ENCODE measurements around the gene ELSPBP1. TPM values are rescaled to one million over a fixed set of nuclear protein-coding genes. Genes with fewer than 3 reads are reported as not detected.
"Not testable (repeated sequence)": the region's sequence is repeated elsewhere in the genome, so short reads cannot be mapped to it uniquely, and the experiment has no call there.

ELSPBP1 gene
- total RNA-seq, 1 donor from 2014 or later = not detected

DNA sequence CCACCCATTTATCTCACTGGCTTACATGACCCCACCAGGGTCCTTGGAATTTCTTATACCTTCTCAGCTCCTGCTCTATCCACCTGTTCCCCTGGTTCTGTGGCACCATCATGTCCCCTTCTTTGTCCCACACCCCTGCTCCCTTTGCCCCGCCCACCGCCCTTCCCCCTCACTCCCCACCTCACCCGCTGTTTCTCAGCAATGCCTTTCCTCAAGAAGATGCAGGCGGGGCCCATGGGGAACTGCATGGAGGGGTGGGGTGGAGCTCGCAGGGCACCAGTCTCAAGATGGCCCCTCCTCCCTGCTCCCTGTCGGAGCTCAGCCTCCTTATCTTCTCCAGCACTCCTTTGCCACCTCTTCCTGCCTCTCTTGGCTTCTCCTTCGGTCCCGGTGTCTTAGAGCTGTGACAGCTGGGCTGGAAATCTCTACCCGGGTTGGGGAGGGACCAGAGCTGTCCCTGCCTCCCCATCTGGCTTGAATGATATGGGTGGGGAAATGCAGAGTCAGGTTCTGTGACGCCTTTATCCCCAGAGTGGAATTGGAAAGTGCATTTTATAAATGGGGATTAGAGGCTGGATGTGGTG is 49.3 kb downstream of the ELSPBP1 start, which contains the start of gene CABP5:
Gene CABP5, minus strand, starts transcription at position 405 of the 584 bp plus-strand sequence. Its CDS starts 157 bp downstream, at position 248.
- no peak for DNase-seq

DNA sequence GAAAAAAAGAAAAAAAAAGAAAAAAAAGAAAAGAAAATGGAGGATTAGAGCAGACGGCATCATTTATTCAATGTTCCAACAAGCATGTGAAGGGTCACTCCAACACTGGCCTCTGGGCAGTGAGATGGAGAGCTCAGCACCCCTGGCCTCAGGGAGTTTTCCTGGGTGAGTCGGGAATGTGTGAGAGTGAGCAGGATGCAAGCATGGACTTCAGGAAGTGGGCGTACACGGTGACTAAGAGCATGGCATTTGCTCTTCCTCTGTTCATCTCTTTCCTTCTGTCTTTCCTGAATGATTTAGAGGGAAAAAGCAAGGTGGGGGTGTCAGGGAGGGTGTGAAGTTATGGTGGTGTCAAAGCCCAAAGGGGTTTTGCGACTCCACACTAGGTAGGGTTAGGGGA is 50.1 kb downstream of the ELSPBP1 start:
- DNase-seq = no peak

DNA sequence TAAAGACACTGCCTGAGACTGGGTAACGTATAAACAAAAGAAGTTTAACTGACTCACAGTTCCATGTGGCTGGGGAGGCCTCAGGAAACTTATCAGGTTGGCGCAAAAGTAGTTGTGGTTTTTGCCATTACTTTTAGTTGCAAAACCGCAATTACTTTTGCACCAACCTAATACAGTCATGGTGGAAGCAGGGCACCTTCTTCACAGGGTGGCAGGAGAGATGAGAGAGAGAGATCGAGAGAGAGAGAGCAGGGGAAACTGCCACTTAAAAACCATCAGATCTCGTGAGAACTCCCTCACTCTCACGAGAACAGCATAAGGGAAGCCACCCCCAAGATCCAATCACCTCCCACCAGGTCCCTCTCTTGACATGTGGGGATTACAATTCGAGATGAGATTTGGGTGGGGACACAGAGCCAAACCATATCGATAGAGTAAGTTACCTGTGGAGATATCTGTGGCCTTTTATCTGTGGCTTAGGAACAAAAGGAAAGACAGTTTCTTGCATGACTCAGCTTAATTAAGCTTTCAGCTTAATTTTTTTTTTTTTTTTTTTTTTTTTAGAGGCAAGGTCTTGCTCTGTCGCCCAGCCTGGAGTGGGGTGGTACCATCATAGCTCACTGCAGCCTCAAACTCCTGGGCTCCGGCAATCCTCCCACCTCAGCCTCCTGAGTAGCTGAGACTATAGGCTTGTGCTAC is 57.1 kb downstream of the ELSPBP1 start:
- no peak for DNase-seq

DNA sequence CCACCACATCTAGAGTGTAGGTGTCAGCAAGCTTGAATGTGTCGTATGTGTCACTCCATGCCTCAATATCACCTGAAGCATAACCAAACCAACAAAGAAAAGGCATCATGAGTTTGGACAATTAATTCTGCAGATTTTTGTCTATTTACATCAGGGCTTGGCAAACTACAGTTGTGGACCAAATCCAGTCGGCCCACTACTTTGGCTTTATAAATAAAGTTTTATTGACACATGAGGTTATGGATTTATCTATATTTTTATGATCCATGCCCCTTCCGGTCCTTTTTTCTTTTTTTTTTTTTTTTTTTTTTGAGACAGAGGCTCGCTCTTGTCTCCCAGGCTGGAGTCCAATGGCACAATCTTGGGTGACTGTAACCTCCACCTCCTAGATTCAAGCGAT is 58.6 kb downstream of the ELSPBP1 start:
- no peak for DNase-seq

DNA sequence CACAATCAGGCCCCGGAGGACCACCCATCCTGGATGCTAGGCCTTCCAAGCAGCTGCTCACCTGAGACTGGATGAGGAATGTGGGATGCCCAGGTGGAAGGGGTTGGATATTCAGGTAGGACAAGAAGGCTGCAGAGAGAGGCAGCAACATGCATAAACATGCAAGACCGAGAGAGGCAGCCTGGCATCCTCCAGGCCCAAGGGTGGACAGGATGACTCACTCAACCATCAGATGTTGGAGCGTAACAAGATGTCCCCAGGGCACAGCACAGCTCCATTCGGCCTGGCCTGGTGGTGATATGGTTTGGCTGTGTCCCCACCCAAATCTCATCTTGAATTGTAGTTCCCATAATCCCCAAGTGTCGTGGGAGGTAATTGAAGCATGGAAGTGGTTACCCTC is 59.4 kb downstream of the ELSPBP1 start:
- no peak for DNase-seq

DNA sequence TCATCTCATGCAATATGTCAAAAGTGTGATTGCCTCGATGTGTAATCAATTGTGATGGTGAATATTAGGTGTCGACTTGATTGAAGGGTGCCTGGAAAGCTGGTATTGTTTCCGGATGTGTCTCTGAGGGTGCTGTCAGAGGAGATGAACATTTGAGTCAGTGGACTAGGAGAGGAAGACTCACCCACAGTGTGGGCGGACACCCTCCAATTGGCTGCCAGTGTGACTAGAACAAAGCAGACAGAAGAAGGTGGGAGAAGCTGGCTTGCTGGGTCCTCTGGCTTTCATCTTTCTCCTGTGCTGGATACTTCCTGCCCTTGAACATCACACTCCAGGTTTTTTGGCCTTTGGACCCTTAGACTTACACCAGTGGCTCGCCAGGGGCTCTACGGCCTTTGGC is 64.9 kb downstream of the ELSPBP1 start:
- DNase-seq = no peak

DNA sequence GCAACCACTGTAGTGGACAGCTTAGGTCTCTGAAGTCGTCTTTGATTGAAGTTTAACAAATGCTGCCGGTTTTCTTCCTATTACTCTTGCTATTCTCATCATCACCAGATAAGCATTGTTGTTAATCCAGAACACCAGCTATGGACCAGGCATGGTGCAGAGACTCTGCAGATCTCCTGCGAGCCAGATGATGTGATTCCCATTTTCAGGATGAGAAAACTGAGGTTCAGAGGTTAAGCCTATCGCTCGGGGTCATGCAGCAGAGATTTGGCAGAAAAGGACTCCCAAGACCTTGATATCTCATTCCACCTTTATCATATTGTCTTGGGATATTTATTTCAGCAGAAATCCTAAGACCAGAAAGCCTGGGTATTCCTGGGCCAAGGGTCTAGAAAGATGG is 65.9 kb downstream of the ELSPBP1 start:
- DNase-seq = no peak

DNA sequence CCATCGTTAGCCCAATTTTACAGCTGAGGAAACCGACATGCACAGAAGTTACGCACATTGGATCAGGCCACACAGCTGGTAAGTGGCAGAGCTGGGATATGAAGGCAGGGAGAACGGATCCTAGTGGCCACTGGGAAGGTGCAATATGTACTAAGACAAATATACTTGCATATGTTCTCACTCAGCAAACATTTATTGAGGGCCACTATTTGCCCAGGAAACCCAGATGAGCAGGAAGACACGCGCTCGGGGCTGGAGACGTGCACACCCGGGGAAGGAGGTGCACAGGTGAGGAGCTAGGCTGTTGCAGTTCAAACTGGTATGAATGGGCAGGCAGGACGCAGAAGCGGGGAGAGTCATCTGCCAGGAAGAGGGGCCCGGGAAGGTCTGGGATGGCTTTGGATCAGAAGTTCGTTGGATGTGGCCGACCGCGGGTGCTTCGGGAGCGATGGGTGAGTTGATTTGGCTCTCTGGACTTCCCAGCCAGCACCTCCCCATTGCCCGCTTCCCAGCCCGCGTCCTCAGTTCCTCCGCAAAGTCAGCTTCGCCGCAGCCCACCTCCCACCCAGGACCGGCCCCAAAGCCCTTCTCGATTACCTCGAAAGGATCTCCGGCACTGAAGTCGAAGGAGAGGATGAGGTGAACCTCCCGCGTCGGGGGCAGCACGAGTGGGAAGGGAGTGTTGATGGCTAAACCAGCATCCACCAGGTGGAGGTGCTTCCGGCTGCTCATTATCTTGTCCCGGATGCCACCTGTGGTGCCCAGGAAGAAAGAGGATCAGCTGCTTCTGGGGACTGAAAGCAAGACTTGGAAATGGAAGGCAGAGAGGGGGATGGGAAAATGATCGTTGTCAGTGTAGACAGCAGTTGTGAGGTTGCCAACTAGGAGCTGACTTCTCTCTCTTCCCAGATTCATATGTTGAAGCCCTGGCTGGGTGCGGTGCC is 67.2 kb downstream of the ELSPBP1 start:
- no peak for DNase-seq

DNA sequence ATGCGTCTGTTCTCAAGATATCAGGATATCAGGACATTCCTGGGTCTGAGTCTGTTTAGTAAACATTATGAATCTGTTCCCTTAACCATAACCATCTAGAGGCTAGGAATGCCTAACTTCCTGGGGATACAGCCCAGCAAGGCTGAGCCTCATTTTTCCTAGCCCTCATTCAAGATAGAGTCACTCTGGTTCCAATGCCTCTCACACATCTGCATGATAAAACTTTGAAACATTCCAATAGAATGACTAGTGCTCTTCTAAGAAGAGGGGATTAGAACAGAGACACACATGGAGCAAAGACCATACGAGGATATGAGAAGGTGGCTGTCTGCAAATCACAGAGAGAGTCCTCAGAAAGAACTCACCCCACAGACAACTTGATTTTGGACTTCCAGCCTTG is 70.1 kb downstream of the ELSPBP1 start:
- no peak for DNase-seq

DNA sequence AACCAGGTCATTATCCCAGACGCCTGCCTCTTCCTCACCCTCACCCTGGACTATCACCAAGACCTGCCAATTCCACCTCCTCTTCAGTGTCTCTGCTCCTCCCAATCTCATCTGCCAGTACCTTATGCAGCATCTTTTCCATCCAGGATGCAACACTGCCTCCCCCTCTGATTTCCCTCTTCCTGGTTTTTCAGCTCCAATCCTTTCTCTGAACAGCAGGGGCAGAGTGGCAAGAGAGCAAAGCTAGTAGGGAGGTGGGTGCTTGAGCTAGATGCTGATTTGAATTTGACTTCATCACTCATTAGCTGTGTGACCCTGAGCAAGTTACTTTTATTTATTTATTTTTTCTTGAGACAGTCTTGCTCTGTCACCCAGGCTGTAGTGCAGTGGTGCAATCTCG is 75.0 kb downstream of the ELSPBP1 start:
- DNase-seq = no peak

DNA sequence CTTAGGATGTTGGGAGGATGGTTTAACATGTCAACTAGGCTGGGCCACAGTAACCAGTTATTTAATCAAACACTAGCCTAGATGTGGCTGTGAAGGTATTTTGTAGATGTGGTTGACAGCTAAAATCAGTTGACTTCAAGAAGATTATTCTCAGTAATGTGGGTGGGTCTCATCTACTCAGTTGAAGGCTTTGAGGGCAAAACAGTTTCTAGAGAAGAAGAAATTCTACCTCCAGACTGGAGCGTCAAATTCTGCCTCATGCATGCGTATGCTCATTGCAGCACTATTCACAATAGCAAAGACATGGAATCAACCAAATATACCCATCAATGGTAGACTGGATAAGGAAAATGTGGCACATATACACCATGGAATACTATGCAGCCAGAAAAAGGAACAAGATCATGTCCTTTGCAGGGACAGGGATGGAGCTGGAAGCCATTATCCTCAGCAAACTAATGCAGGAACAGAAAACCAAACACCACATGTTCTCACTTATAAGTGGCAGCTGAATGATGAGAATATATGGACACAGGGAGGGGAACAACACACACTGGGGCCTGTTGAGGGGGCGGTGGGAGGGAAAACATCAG is 75.8 kb downstream of the ELSPBP1 start:
- DNase-seq = not testable (repeated sequence)

Other genes with a start within 250 kb of the ELSPBP1 start
- gene NOP53, start 249.1 kb upstream of the ELSPBP1 start, total RNA-seq = 143 TPM
- gene SELENOW, start 215.9 kb upstream of the ELSPBP1 start, total RNA-seq = 551 TPM
- not detected for gene TPRX1, start 190.1 kb upstream of the ELSPBP1 start, total RNA-seq
- gene CRX, start 172.7 kb upstream of the ELSPBP1 start, total RNA-seq = not detected
- not detected for gene TPRX2, start 135.4 kb upstream of the ELSPBP1 start, total RNA-seq
- not detected for gene SULT2A1, start 108.3 kb upstream of the ELSPBP1 start, total RNA-seq
- gene BSPH1, start 2.5 kb upstream of the ELSPBP1 start, total RNA-seq = not detected
- not detected for gene CABP5, start 49.4 kb downstream of the ELSPBP1 start, total RNA-seq
- gene PLA2G4C, start 116.2 kb downstream of the ELSPBP1 start, total RNA-seq = 32.3 TPM
- gene LIG1, start 175.7 kb downstream of the ELSPBP1 start, total RNA-seq = 21.2 TPM
- gene ZSWIM9, start 176.0 kb downstream of the ELSPBP1 start, total RNA-seq = 4.9 TPM

All from tongue (tissue), 2 donors.